Mucosa of descending colon (tissue), 3 donors: ENCODE data around the gene TNS1. TPM values are rescaled to one million over a fixed set of nuclear protein-coding genes. Genes with fewer than 3 reads are reported as not detected.

ENCODE experiments used
- ATAC-seq: fragments of 200-7000 bp; cut with Tn5 transposase; one replicate; pipeline ENCODE4 v1.9.1; 2020; ENCODE audit warnings: mild to moderate bottlenecking, moderate library complexity
- DNase-seq, 3 donors: peaks; one replicate each; pipeline ENCODE4 v3.0.0-alpha.2; 2020
- H3K36me3 ChIP-seq: fragments of 200-600 bp; one replicate; pipeline ENCODE4 v1.8.0; 2021; ENCODE audit warnings: low read depth, mild to moderate bottlenecking
- H3K4me1 ChIP-seq: fragments of 200-600 bp; one replicate; pipeline ENCODE4 v1.8.0; 2021; ENCODE audit warnings: low read depth, mild to moderate bottlenecking
- H3K4me3 ChIP-seq: fragments of 200-600 bp; one replicate; pipeline ENCODE4 v1.8.0; 2021; ENCODE audit warnings: mild to moderate bottlenecking
- H3K9me3 ChIP-seq: fragments of 200-600 bp; one replicate; pipeline ENCODE4 v1.8.0; 2021; ENCODE audit warnings: mild to moderate bottlenecking
- intact Hi-C, 2 donors: fragments of 100-400 bp; cut with DNase I in 1 of 2; cut with micrococcal nuclease in 1 of 2; formaldehyde crosslinking; loops; one replicate each; pipeline versions ENCODE4 v1.11.0 to v1.11.1; 2022; cut with DNase I, micrococcal nuclease
- total RNA-seq, 3 donors: library from RNA; stranded (reverse); fragmentation: NEBNext Ultra II Directional in 2 of 3; extraction: Animal tissue kit (Norgen Biotek cat#: 25700) in 2 of 3; gene quantifications; one replicate each; pipeline versions ENCODE4 v1.2.1 to v1.2.4, GENCODE V29; 2021 to 2023
- TF ChIP-seq, protein P1 (sequence below): fragments of 200-600 bp; IDR thresholded peaks from one replicate; pipeline ENCODE4 v1.8.0; 2022; ENCODE audit warnings: antibody characterized with exemption, mild to moderate bottlenecking
- donor health status: DM: no; HTN: no; CAD: no; lungs with moderate emphysema.
- donor health status: DM: no; HTN: no; CAD: no.
- donor health status: DM: no; HTN: yes; CAD: no.

TNS1 gene
- total RNA-seq, 3 donors from 2014 or later, result 43.8 to 1,458 (median 121) TPM

DNA sequence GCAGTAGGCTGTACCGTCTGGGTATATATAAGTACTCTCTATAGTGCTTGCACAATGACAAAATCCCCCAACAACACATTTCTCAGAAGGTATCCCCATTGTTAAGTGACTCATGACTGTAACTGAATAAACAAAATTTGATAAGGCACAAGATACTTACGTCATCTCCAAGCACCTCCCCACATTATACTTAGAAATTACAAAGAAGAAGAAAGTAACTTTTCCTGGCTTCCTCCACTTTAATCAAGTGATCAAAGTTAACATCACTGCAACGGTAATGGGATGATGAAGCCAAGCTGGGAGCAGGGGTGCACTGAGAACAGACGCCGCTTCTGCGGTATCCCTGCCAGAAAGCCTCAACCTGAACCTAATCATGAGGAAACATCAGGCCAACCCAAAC, 9.7 kb downstream of the TNS1 start:
- Histone ChIP-seq H3K9me3 (no peaks in the 10 kb centered on the region), H3K36me3 (no peaks in the 10 kb centered on the region), H3K4me3 (no peak overlapping the region), H3K4me1 (peaks cover 7% of the 10 kb centered on the region)
- peak in 1 of 3 donors; percentile 2 for DNase-seq
- ATAC-seq, result no peak
- intact Hi-C loops, result loop anchor here (5.0 to 10.0 kb wide), 2 partner anchors 206 to 208 kb away; no protein-coding TSS in a partner anchor
- TF ChIP-seq, protein P1, sequence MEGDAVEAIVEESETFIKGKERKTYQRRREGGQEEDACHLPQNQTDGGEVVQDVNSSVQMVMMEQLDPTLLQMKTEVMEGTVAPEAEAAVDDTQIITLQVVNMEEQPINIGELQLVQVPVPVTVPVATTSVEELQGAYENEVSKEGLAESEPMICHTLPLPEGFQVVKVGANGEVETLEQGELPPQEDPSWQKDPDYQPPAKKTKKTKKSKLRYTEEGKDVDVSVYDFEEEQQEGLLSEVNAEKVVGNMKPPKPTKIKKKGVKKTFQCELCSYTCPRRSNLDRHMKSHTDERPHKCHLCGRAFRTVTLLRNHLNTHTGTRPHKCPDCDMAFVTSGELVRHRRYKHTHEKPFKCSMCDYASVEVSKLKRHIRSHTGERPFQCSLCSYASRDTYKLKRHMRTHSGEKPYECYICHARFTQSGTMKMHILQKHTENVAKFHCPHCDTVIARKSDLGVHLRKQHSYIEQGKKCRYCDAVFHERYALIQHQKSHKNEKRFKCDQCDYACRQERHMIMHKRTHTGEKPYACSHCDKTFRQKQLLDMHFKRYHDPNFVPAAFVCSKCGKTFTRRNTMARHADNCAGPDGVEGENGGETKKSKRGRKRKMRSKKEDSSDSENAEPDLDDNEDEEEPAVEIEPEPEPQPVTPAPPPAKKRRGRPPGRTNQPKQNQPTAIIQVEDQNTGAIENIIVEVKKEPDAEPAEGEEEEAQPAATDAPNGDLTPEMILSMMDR, result no peak

DNA sequence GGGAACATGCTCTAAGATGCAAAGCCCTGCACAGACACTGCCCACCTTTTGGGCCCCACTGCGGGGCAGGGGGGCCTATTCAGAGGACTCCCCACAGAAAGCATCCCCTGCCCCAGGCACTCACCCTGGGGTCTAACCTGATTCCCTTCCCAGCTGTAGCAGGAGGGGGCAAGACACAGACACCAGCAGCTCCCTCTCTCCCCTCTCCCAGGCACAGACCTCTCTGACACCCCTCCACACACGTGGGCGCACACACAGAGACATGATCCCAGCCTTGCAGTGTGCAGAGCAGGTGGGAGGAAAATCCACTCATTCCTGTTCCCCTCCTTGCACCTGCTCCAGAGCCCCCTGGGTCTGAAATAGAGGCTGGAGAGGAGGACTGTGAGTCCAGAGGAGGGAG, 10.7 kb downstream of the TNS1 start:
- peaks cover 11% of the 10 kb centered on the region for H3K4me1 ChIP-seq
- no peaks in the 10 kb centered on the region for H3K36me3 ChIP-seq
- intact Hi-C loops, result loop anchor here (5.0 to 10.0 kb wide), 2 partner anchors 205 to 207 kb away; no protein-coding TSS in a partner anchor
- TF ChIP-seq, protein P1, result no peak
- ATAC-seq (no peak), DNase-seq (peak in 1 of 3 donors; percentile 7)
- no peaks in the 10 kb centered on the region for H3K9me3 ChIP-seq
- H3K4me3 ChIP-seq, result no peak overlapping the region

DNA sequence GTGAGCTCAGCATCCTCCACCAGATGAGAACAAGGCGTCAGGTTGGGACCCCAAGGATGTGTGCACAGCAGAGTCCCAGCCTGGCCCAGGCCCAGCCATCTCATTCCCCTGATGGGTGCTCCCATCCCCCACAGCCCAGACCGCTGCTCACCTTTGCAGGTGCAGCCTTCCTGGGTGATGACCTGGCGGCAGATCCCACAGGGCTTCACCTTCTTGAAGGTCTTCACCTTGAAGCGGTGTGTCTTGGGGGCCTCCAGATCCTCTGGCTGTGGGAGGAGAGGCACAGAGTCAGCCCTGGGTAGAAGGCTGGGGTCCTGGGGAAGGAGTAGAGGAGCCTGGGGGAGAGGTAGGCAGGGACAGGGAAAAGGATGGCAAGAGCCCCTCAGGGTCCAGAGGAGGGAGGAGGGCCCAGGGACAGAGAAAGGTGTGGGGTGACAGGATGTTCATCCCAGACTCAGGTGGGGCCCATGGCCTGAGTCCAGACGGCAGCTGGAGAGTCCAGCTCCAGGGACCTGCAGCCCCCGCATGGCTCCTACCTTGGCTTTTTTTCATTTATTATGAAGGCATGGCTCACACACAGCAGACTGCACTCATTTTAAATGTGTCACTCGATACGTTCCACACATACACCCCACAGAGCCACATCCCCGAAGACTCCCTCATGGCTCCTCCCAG, 11.9 kb downstream of the TNS1 start:
- Histone ChIP-seq H3K36me3 (no peaks in the 10 kb centered on the region), H3K4me3 (no peak overlapping the region), H3K4me1 (peaks cover 11% of the 10 kb centered on the region), H3K9me3 (no peaks in the 10 kb centered on the region)
- TF ChIP-seq, protein P1, result no peak
- ATAC-seq (no peak), DNase-seq (peak in 1 of 3 donors; percentile 17)
- intact Hi-C loops, result loop anchor here (5.0 to 10.0 kb wide), 2 partner anchors 204 to 206 kb away; no protein-coding TSS in a partner anchor

DNA sequence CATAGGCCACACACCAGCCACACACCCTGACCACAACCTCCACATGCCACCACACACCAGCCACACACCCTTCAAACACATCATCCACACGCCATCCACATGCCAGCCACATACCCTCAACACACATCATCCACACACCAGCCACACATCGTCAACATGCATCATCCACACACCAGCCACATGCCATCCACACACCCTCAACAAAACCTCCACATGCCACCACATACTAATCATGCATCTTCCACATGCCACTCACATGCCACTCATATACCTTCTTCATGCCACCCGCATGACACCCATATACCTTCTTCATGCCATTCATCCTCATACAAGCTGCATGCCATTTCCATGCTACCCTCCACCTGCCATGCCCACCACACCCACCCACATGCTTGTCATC, 12.4 kb downstream of the TNS1 start:
- DNase-seq, result peak in 1 of 3 donors; percentile 0
- no peaks in the 10 kb centered on the region for H3K36me3 ChIP-seq
- no peak overlapping the region for H3K4me3 ChIP-seq
- no peaks in the 10 kb centered on the region for H3K9me3 ChIP-seq
- TF ChIP-seq, protein P1, result no peak
- no peak for ATAC-seq
- intact Hi-C loops, result loop anchor here (5.0 to 10.0 kb wide), 2 partner anchors 203 to 206 kb away; no protein-coding TSS in a partner anchor
- peaks cover 11% of the 10 kb centered on the region for H3K4me1 ChIP-seq

DNA sequence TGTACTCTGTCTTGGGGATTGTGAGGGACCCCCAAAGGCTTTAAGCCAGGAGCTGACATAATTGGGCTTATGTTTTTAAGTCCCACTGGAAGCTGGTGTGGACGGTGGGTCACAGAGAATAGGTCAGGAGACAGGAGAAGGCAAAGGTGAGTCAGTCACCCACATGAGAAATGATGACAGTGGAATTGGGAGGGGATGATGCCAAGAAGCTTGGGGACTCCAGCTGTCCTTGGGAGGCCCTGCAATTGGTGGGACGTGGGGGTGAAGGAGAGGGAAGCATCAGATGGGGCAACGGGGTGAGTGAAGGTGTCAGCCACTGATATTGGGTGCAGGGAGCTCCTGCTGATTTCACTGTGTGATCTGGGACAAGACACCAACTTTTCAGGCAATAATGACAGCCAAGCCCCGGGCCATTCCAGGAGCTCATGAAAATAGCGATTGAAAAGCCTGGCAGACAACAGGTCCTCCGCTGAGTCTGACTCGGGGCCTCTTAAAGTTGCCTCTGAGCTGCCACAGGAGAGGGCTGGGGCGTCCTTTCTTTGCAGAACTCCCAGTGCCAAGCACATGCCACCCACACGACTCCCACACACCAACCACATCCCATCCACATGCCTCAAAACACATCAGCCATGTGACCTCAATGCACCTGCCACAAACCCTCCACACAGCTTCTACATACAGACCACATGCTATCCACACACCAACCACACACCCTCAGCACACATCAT, 13.4 kb downstream of the TNS1 start:
- intact Hi-C loops, result loop anchor here (10.0 kb wide), 2 partner anchors 105 to 185 kb away; no protein-coding TSS in a partner anchor
- H3K9me3 ChIP-seq, result no peaks in the 10 kb centered on the region
- DNase-seq (peak in 1 of 3 donors; percentile 8), ATAC-seq (no peak)
- TF ChIP-seq, protein P1, result no peak
- no peak overlapping the region for H3K4me3 ChIP-seq
- peaks cover 11% of the 10 kb centered on the region for H3K4me1 ChIP-seq
- no peaks in the 10 kb centered on the region for H3K36me3 ChIP-seq
